HepG2 (cell line): ENCODE measurements around the gene COA3. TPM values are rescaled to one million over a fixed set of nuclear protein-coding genes. Genes with fewer than 3 reads are reported as not detected.

Experiments used
- CBX1 ChIP-seq: IDR thresholded peaks from one replicate; pipeline ENCODE4 v1.6.1; 2016; ENCODE audit warnings: antibody characterized with exemption, low read depth
- DBP ChIP-seq: sonication (generic); formaldehyde crosslinking; IDR thresholded peaks from 2 replicates; pipeline ENCODE4 v1.4.0; 2020; ENCODE audit warnings: missing genetic modification reagents; ENCODE audit errors: not compliant biosample characterization
- GPN1 ChIP-seq: sonication (generic); formaldehyde crosslinking; IDR thresholded peaks from 2 replicates; pipeline ENCODE4 v1.5.1; 2020; ENCODE audit warnings: missing genetic modification reagents, borderline replicate concordance
- GTF3A ChIP-seq: sonication (generic); formaldehyde crosslinking; conservative IDR thresholded peaks from 2 replicates; pipeline ENCODE4 v1.4.0; 2020; ENCODE audit warnings: mild to moderate bottlenecking, missing genetic modification reagents
- HOXA9 ChIP-seq: sonication (generic); formaldehyde crosslinking; IDR thresholded peaks from 2 replicates; pipeline ENCODE4 v1.8.1; 2022; ENCODE audit warnings: missing genetic modification reagents, mild to moderate bottlenecking, moderate library complexity, borderline replicate concordance
- KLF12 ChIP-seq: sonication (generic); formaldehyde crosslinking; IDR thresholded peaks from 2 replicates; pipeline ENCODE4 v1.4.0; 2020; ENCODE audit warnings: missing genetic modification reagents, borderline replicate concordance
- MED8 ChIP-seq: sonication (generic); formaldehyde crosslinking; IDR thresholded peaks from 2 replicates; pipeline ENCODE4 v1.8.1; 2023; ENCODE audit warnings: mild to moderate bottlenecking, missing genetic modification reagents; ENCODE audit not compliant: insufficient replicate concordance
- SALL2 ChIP-seq: sonication (generic); formaldehyde crosslinking; IDR thresholded peaks from 2 replicates; pipeline ENCODE4 v1.8.1; 2023; ENCODE audit warnings: mild to moderate bottlenecking, missing genetic modification reagents, inconsistent platforms
- SMYD3 ChIP-seq: sonication (generic); formaldehyde crosslinking; IDR thresholded peaks from 2 replicates; pipeline ENCODE4 v1.8.1; 2023; ENCODE audit warnings: mild to moderate bottlenecking, missing genetic modification reagents
- SRF ChIP-seq: IDR thresholded peaks from 2 replicates; pipeline ENCODE4 v1.6.1; 2011; ENCODE audit warnings: mild to moderate bottlenecking, low read depth, low read length, moderate library complexity
- THAP7 ChIP-seq: sonication (generic); formaldehyde crosslinking; IDR thresholded peaks from 2 replicates; pipeline ENCODE4 v1.8.1; 2023; ENCODE audit warnings: mild to moderate bottlenecking, missing genetic modification reagents
- TSC22D2 ChIP-seq: sonication (generic); formaldehyde crosslinking; IDR thresholded peaks from 2 replicates; pipeline ENCODE4 v1.5.1; 2020; ENCODE audit warnings: missing genetic modification reagents, mild to moderate bottlenecking, borderline replicate concordance
- ZBTB43 ChIP-seq: sonication (generic); formaldehyde crosslinking; conservative IDR thresholded peaks from 2 replicates; pipeline ENCODE4 v1.4.0; 2020; ENCODE audit warnings: missing genetic modification reagents
- ZC3H4 ChIP-seq: sonication (generic); formaldehyde crosslinking; IDR thresholded peaks from 2 replicates; pipeline ENCODE4 v1.4.0; 2020; ENCODE audit warnings: missing genetic modification reagents, borderline replicate concordance
- ZFP1 ChIP-seq: IDR thresholded peaks from 2 replicates; pipeline ENCODE4 v1.6.1; 2016
- ZNF44 ChIP-seq: sonication (generic); formaldehyde crosslinking; IDR thresholded peaks from 2 replicates; pipeline ENCODE4 v1.5.1; 2020; ENCODE audit warnings: mild to moderate bottlenecking, missing genetic modification reagents
- ZNF468 ChIP-seq: sonication (generic); formaldehyde crosslinking; IDR thresholded peaks from 2 replicates; pipeline ENCODE4 v1.8.0; 2022; ENCODE audit warnings: mild to moderate bottlenecking, moderate library complexity, missing genetic modification reagents
- ZNF484 ChIP-seq: sonication (generic); formaldehyde crosslinking; IDR thresholded peaks from 2 replicates; pipeline ENCODE4 v1.5.1; 2020; ENCODE audit warnings: mild to moderate bottlenecking, low read depth, missing genetic modification reagents, borderline replicate concordance
- ZNF567 ChIP-seq: sonication (generic); formaldehyde crosslinking; IDR thresholded peaks from 2 replicates; pipeline ENCODE4 v1.8.1; 2023; ENCODE audit warnings: mild to moderate bottlenecking, missing genetic modification reagents, borderline replicate concordance
- ZNF616 ChIP-seq: sonication (generic); formaldehyde crosslinking; IDR thresholded peaks from 2 replicates; pipeline ENCODE4 v1.5.0; 2020; ENCODE audit warnings: low read depth, mild to moderate bottlenecking, missing genetic modification reagents
- polyA plus RNA-seq, 8 experiments: library from polyadenylated mRNA; depleted of rRNA in 3 of 8; stranded (reverse) in 7 of 8; unstranded in 1 of 8; fragments of >200 nt; fragmentation: Illumina TruSeq in 4 of 8; extraction: Trizol in 4 of 8; gene quantifications; 2 replicates each; pipeline versions ENCODE4 v1.2.1 to v1.2.3, GENCODE V29; 2011 to 2016; ENCODE audit warnings: low read depth in 4 of 8, missing spikeins in 1 of 8, mixed read lengths in 1 of 8; ENCODE audit not compliant: insufficient read depth in 1 of 8
- total RNA-seq, 5 experiments: library from RNA; depleted of rRNA; stranded (reverse); fragments of >200 nt; fragmentation: Illumina TruSeq; extraction: Trizol; gene quantifications; 2 replicates each; pipeline ENCODE4 v1.2.3, GENCODE V29; 2016; ENCODE audit warnings: low read depth in 1 of 5
- TF ChIP-seq, protein P1 (sequence below): sonication (generic); formaldehyde crosslinking; IDR thresholded peaks from 2 replicates; pipeline ENCODE4 v1.9.0; 2021; ENCODE audit warnings: missing genetic modification reagents, borderline replicate concordance
- TF ChIP-seq, protein P2 (sequence below): sonication (generic); formaldehyde crosslinking; IDR thresholded peaks from 2 replicates; pipeline ENCODE4 v1.5.0; 2020; ENCODE audit warnings: mild to moderate bottlenecking, missing genetic modification reagents

The COA3 gene
- total and polyA plus RNA-seq, 2 of the 13 experiments (the other 11 are each of a cell fraction or from before 2014, with no cell fraction given): 133 to 202 TPM

- no peak for TF ChIP-seq SMYD3 (CRISPR knock-in tag)
- TF ChIP-seq KLF12 (CRISPR knock-in tag): no peak
- TF ChIP-seq SALL2 (CRISPR knock-in tag): no peak
- no peak for TF ChIP-seq CBX1
- TF ChIP-seq, protein P1, sequence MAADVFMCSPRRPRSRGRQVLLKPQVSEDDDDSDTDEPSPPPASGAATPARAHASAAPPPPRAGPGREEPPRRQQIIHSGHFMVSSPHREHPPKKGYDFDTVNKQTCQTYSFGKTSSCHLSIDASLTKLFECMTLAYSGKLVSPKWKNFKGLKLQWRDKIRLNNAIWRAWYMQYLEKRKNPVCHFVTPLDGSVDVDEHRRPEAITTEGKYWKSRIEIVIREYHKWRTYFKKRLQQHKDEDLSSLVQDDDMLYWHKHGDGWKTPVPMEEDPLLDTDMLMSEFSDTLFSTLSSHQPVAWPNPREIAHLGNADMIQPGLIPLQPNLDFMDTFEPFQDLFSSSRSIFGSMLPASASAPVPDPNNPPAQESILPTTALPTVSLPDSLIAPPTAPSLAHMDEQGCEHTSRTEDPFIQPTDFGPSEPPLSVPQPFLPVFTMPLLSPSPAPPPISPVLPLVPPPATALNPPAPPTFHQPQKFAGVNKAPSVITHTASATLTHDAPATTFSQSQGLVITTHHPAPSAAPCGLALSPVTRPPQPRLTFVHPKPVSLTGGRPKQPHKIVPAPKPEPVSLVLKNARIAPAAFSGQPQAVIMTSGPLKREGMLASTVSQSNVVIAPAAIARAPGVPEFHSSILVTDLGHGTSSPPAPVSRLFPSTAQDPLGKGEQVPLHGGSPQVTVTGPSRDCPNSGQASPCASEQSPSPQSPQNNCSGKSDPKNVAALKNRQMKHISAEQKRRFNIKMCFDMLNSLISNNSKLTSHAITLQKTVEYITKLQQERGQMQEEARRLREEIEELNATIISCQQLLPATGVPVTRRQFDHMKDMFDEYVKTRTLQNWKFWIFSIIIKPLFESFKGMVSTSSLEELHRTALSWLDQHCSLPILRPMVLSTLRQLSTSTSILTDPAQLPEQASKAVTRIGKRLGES: no peak
- TF ChIP-seq SRF: no peak
- TF ChIP-seq ZC3H4: no peak
- no peak for TF ChIP-seq MED8 (CRISPR knock-in tag)
- peak; percentile 63; the same call in 1 of the 2 replicates for TF ChIP-seq TSC22D2 (CRISPR knock-in tag)
- TF ChIP-seq ZBTB43 (CRISPR knock-in tag): no peak
- no peak for TF ChIP-seq ZFP1 (CRISPR knock-in tag)
- TF ChIP-seq GPN1 (CRISPR knock-in tag): no peak
- TF ChIP-seq ZNF44: no peak
- no peak for TF ChIP-seq ZNF484 (CRISPR knock-in tag)
- no peak for TF ChIP-seq ZNF616 (CRISPR knock-in tag)
- no peak for TF ChIP-seq THAP7 (CRISPR knock-in tag)
- TF ChIP-seq, protein P2, sequence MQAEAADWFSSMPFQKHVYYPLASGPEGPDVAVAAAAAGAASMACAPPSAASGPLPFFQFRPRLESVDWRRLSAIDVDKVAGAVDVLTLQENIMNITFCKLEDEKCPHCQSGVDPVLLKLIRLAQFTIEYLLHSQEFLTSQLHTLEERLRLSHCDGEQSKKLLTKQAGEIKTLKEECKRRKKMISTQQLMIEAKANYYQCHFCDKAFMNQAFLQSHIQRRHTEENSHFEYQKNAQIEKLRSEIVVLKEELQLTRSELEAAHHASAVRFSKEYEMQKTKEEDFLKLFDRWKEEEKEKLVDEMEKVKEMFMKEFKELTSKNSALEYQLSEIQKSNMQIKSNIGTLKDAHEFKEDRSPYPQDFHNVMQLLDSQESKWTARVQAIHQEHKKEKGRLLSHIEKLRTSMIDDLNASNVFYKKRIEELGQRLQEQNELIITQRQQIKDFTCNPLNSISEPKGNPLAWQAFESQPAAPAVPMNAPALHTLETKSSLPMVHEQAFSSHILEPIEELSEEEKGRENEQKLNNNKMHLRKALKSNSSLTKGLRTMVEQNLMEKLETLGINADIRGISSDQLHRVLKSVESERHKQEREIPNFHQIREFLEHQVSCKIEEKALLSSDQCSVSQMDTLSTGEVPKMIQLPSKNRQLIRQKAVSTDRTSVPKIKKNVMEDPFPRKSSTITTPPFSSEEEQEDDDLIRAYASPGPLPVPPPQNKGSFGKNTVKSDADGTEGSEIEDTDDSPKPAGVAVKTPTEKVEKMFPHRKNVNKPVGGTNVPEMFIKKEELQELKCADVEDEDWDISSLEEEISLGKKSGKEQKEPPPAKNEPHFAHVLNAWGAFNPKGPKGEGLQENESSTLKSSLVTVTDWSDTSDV (CRISPR knock-in tag): no peak
- TF ChIP-seq DBP: no peak
- TF ChIP-seq GTF3A (CRISPR knock-in tag): no peak
- no peak for TF ChIP-seq ZNF567 (CRISPR knock-in tag)
- no peak for TF ChIP-seq HOXA9 (CRISPR knock-in tag)
- no peak for TF ChIP-seq ZNF468 (CRISPR knock-in tag)
These were observed 44.9 kb upstream of the COA3 start (continued) for GRCh38 chr17:42843358-42843934.
